HepG2 (cell line): ENCODE measurements around the gene PREP. TPM values are rescaled to one million over a fixed set of nuclear protein-coding genes. Genes with fewer than 3 reads are reported as not detected.
A peak's percentile ranks its signal among the peaks of the same experiment; 100 is the strongest.

Experiments
- ARNT ChIP-seq: fragments of 450-650 bp; IDR thresholded peaks from 2 replicates; pipeline ENCODE4 v1.6.1; 2017
- CAMTA2 ChIP-seq: sonication (generic); formaldehyde crosslinking; IDR thresholded peaks from 2 replicates; pipeline ENCODE4 v1.4.0; 2020; ENCODE audit warnings: mild to moderate bottlenecking, missing genetic modification reagents, borderline replicate concordance
- DNMT1 ChIP-seq: sonication (generic); formaldehyde crosslinking; IDR thresholded peaks from 2 replicates; pipeline ENCODE4 v1.5.1; 2020; ENCODE audit warnings: mild to moderate bottlenecking, missing genetic modification reagents
- GLMP ChIP-seq: sonication (generic); formaldehyde crosslinking; IDR thresholded peaks from 2 replicates; pipeline ENCODE4 v1.9.0; 2021; ENCODE audit warnings: missing genetic modification reagents, mild to moderate bottlenecking, borderline replicate concordance
- SP2 ChIP-seq: sonication (generic); formaldehyde crosslinking; IDR thresholded peaks from 2 replicates; pipeline ENCODE4 v1.5.1; 2020; ENCODE audit warnings: mild to moderate bottlenecking, missing genetic modification reagents
- TRIM24 ChIP-seq: sonication (generic); formaldehyde crosslinking; IDR thresholded peaks from 2 replicates; pipeline ENCODE4 v1.8.0; 2022; ENCODE audit warnings: mild to moderate bottlenecking, missing genetic modification reagents
- ZMYM3 ChIP-seq: sonication (generic); formaldehyde crosslinking; IDR thresholded peaks from 2 replicates; pipeline ENCODE4 v1.5.1; 2020; ENCODE audit warnings: mild to moderate bottlenecking, missing genetic modification reagents
- ZNF333 ChIP-seq: sonication (generic); formaldehyde crosslinking; IDR thresholded peaks from 2 replicates; pipeline ENCODE4 v1.4.0; 2020; ENCODE audit warnings: mild to moderate bottlenecking, missing genetic modification reagents, borderline replicate concordance
- ZNF646 ChIP-seq: sonication (generic); formaldehyde crosslinking; IDR thresholded peaks from 2 replicates; pipeline ENCODE4 v1.9.0; 2021; ENCODE audit warnings: mild to moderate bottlenecking, missing genetic modification reagents
- polyA plus RNA-seq, 8 experiments: library from polyadenylated mRNA; depleted of rRNA in 3 of 8; stranded (reverse) in 7 of 8; unstranded in 1 of 8; fragments of >200 nt; fragmentation: Illumina TruSeq in 4 of 8; extraction: Trizol in 4 of 8; gene quantifications; 2 replicates each; pipeline versions ENCODE4 v1.2.1 to v1.2.3, GENCODE V29; 2011 to 2016; ENCODE audit warnings: low read depth in 4 of 8, missing spikeins in 1 of 8, mixed read lengths in 1 of 8; ENCODE audit not compliant: insufficient read depth in 1 of 8
- total RNA-seq, 5 experiments: library from RNA; depleted of rRNA; stranded (reverse); fragments of >200 nt; fragmentation: Illumina TruSeq; extraction: Trizol; gene quantifications; 2 replicates each; pipeline ENCODE4 v1.2.3, GENCODE V29; 2016; ENCODE audit warnings: low read depth in 1 of 5

Gene PREP
- total and polyA plus RNA-seq, 2 of the 13 experiments (the other 11 are each of a cell fraction or from before 2014, with no cell fraction given), result 12.6 to 15.9 TPM

GRCh38 chr6:105402090-105402938 lies 568 bp downstream of the PREP start (continued):
- TF ChIP-seq ZNF646 (CRISPR knock-in tag) (peak; percentile 91), CAMTA2 (CRISPR knock-in tag) (no peak), ZMYM3 (CRISPR knock-in tag) (no peak; the same call in 1 of the 2 replicates), DNMT1 (CRISPR knock-in tag) (no peak), ZNF333 (CRISPR knock-in tag) (no peak), ARNT (no peak), SP2 (CRISPR knock-in tag) (no peak), TRIM24 (CRISPR knock-in tag) (no peak), GLMP (CRISPR knock-in tag) (no peak)
